CD4-positive, alpha-beta T cell treated with Interleukin-21 for 1 hour (primary cell): ENCODE data around the gene MXD3.

ENCODE experiments used
- DNase-seq: peaks from one replicate; pipeline ENCODE4 v3.0.0-alpha.2; 2020

The MXD3 gene

GRCh38 chr5:177302354-177303110 lies 9.2 kb downstream of the MXD3 start:
- DNase-seq = no peak

DNA sequence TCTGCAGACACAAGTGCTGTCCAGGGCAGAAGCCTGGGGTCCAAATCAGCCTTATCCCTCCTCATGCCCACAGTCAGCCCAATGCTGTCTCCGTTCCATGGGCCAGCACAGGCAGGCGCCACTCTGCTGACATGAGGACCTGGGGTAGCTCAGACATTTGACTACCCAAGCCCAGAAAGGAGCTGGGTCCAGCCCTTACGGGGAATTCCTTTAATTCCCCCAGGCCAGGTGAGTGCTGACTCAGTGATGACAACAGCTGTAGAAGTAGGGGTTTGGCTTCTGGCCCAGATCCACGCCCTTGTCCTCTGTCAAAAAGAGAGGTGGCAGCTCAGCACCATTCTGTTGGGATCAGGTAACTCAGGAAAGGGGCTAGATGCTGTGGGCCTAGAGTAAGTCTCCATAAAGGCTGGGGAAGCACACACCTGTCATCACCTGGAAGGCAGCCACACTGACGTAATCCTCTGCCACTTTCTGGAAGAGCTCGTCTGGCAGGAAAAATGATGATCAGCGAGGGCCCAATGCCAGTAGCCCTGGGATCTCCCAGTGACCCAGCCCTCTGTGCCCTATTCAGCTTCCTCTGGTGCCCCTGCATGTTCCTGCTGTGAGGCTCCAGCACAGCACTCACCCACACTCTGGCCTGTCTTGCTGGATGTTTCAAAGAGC lies 10.1 kb downstream of the MXD3 start:
- DNase-seq = no peak

- no peak for DNase-seq
These were observed 10.7 kb downstream of the MXD3 start for GRCh38 chr5:177300951-177301350.

DNA sequence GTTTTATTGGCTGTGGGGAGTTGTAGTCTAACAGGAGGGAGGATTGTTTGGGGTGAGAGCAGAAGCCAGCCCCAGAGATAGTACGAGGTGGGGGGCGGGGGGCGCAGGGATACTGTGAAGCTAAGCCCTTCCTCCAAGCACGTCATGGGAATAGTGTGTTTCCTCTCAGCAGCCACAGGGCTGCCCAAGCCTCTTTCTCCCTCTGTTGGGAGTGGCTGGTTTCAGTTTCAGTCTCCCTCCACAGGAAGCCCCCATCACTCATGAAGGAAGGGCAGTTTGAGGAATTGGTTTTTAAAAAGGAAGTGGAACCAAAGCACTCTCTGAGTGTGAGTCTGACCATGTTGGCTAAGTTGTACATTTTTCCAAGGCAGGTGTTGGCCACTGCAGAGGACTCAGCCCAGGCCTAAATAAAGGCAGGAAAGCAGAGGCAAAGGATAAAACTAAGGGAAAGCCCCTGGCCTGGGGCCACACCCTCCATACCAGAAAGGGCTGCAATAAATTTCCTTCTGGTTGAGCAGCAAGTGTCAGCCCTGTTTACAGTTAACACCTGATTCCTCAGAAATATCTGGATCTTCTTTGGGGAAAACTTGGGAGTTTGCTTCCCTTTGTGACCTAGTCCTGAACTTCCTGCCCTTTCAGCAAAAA lies 11.3 kb downstream of the MXD3 start:
- peak; percentile 80 for DNase-seq

GRCh38 chr5:177299697-177300096 lies 12.0 kb downstream of the MXD3 start:
- no peak for DNase-seq

DNA sequence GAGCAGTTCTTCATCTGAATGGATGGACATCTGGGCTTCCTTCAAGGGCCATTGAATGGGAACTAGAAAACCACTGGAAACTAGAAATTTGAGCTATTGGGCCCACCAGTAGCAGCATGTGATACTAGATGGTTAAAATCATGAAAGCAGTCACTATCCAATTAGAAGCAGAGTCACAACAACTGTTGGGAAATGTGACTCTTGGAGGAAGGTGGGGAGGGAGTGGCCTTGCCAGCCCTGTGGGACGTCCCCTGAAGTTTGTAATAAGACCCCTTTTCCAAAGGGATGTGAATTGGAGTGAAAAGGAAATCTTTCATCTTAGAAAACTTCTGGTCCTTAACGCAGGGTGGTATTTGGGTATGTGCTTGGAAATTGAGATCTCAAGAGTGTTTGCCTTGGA lies 13.8 kb downstream of the MXD3 start:
- DNase-seq = no peak

DNA sequence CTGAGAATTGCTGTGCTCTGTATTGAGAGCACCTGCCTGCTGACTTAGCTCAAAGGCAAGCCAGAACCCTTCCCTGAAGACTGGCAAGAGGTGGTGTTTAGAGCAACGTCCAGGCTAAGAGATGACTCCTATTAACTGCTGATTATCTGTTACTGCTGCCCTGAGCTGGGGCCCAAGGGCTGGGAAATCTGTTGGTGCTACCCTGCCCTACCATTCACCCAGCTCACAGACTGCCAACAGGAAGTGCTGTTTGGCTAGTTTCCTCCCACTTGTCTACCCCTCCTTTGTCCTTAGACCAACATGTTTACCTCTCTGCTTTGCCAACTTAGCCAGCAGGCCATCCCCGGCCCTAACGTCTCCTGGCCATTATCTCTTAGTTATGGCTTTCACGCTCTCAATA lies 15.1 kb downstream of the MXD3 start:
- DNase-seq = no peak

GRCh38 chr5:177295924-177296323 lies 15.8 kb downstream of the MXD3 start:
- DNase-seq = no peak

DNA sequence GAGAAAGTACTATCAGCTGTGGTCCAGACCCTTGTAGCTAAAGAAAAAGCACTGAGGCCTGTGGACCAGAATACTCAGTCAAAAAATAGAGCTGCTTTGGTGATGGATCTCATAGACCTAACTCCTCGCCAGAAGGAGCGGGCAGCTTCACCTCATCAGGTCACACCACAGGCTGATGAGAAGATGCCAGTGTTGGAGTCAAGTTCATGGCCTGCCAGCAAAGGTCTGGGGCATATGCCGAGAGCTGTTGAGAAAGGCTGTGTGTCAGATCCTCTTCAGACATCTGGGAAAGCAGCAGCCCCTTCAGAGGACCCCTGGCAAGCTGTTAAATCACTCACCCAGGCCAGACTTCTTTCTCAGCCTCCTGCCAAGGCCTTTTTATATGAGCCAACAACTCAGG lies 17.1 kb downstream of the MXD3 start:
- no peak for DNase-seq

DNA sequence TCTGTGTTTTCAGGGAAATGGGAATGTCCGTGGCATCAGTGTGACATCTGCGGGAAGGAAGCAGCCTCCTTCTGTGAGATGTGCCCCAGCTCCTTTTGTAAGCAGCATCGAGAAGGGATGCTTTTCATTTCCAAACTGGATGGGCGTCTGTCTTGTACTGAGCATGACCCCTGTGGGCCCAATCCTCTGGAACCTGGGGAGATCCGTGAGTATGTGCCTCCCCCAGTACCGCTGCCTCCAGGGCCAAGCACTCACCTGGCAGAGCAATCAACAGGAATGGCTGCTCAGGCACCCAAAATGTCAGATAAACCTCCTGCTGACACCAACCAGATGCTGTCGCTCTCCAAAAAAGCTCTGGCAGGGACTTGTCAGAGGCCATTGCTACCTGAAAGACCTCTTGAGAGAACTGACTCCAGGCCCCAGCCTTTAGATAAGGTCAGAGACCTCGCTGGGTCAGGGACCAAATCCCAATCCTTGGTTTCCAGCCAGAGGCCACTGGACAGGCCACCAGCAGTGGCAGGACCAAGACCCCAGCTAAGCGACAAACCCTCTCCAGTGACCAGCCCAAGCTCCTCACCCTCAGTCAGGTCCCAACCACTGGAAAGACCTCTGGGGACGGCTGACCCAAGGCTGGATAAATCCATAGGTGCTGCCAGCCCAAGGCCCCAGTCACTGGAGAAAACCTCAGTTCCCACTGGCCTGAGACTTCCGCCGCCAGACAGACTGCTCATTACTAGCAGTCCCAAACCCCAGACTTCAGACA lies 17.7 kb downstream of the MXD3 start:
- DNase-seq = no peak

- no peak for DNase-seq
These were observed 20.0 kb downstream of the MXD3 start for GRCh38 chr5:177291735-177292134.

DNA sequence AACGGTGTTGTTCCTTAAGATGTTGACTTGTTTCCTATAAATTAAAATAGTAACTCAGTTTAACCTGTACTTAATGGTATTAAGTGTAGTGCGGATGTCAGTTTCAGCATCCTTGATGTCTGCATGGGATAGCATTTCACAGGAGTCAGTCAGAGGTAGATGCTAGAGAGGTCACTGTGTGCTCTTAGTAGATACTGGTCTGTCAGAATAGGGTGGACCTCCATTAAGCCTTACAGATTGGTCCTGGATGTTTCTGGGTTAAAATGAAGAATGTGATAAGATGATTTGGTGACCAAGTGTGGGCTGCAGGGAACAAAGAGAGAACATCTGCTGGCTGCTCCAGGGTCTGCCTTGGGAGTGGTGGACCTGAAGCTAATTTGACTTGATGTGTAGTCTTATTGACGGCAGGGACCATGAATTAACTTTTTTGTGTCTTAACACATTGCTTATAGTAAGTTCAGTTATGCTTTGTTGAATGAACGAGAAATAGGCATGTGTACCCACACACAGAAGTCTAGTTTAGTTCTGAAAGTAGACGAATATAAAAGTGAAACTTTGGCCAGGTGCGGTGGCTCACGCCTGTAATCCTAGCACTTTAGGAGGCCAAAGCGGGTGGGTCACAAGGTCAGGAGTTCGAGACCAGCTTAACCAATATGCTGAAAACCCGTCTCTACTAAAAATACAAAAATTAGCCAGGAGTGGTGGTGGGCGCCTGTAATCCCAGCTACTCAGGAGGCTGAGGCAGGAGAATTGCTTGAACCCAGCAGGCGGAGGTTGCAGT lies 20.7 kb downstream of the MXD3 start:
- DNase-seq = no peak

- DNase-seq = no peak
These were observed 23.5 kb downstream of the MXD3 start for GRCh38 chr5:177288191-177288590.

DNA sequence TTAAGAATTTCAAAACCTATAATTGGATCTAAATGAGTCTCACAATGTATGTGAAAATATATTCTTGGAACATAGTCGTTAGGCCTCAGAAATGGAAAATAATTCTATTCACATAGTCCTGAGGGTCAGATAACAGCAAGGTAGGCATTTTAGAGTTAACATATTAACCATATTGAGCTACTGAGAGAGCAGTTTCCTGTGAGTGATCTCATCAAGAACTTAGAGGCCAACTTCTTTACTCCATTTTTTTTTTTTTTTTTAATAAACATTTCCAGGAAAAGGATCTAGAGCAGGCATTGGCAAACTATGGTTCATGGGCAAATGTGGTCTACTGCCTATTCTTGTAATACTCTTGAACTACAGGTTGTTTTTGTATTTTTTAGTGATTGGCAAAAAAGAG lies 34.8 kb downstream of the MXD3 start:
- DNase-seq = no peak

DNA sequence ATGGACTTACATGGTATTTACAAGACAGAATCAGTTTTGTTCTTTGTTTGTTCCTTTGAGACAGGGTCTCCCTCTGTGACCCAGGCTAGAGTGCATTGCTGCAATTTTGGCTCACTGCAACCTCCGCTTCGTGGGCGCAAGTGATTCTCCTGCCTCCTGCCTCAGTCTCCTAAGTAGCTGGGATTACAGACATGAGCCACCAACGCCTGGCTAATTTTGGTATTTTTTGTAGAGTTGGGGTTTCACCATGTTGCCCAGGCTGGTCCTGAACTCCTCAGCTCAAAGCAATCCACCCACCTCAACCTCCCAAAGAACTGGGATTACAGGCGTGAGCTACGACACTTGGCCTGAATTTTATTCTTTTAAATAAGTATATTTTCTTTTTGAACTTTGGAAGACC lies 35.8 kb downstream of the MXD3 start:
- no peak for DNase-seq

DNA sequence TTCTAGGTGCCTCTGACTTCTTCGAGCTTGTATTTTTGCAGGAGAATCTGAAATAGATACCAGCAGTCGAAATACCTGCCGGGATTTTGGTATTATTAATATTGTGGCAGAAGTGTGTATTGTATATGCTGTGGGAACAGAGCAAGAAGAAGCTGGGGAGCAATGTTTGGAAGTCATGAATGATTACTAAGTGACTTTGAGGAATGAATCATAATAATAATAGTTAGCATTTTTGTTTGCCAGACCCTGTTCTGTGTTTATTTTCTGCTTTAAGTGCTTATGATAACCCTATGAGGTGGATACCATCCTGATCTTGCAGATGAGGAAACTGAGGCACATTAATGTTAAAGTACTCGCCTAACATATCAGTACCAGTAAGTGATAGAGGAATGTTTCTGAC lies 40.6 kb downstream of the MXD3 start:
- no peak for DNase-seq

DNA sequence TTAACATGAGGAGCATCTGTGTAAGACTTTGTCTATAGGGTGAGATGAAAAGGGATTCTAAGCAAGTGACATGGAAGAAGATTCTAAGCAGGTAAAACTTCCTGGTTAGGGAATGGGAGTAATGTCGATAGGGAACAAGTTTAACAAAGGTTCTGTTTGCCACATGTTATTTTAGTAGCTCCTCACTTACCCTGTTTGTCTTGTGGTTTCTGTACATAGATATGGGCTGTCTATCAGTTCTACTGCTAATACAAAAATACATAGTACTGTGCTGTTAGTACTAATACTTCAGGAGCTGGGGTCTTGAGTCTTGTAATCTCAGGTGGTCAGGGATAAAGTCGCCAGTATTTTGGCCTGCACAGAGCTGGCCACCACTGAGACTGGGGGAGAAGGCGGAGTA lies 41.0 kb downstream of the MXD3 start:
- DNase-seq = no peak

- no peak for DNase-seq
These were observed 41.7 kb downstream of the MXD3 start for GRCh38 chr5:177269976-177270375.

DNA sequence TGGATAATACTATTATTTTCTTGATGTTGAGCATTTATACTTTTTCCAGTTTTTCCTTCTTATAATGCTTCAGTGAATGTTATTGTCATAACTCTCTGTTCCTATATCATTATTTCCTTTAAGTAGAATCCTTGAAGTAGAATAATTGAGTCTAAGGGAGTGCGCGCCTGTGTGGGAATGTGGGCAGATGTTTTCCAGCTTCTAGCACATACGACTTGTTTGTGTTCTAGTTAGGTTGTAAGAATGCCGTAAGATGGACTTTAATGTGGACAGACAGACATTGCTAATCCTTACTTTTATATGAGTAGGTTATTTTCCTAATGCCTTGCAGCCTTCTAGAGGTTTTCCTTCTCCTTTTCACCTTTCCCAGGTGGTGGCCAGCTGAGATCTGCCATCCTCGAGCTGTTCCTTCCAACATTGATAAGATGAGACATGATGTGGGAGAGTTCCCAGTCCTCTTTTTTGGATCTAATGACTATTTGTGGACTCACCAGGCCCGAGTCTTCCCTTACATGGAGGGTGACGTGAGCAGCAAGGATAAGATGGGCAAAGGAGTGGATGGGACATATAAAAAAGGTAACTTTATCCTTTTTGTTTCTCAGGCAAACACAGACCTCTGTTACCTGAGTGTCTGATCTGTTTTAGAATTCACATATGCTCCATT lies 42.3 kb downstream of the MXD3 start:
- DNase-seq = no peak

DNA sequence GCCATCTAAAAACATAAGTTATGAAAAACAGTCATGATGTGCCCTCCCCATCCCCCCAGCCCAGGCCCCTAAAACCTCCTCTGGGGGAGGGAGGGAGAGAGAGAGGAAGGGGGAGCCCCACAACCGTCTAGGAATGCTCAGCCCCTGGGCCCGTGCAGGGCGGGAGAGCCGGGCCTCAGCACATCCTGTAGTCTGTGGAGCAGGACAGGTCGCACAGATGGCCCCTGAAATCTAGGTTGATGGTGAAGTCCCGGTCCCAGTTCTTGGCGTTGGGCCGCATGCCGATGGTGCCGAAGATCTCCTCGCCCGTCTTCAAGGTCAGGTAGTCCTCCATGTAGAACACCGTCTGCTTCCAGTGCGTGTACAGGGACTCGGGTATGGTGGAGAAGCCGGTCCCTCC lies 46.3 kb downstream of the MXD3 start:
- DNase-seq = no peak

DNA sequence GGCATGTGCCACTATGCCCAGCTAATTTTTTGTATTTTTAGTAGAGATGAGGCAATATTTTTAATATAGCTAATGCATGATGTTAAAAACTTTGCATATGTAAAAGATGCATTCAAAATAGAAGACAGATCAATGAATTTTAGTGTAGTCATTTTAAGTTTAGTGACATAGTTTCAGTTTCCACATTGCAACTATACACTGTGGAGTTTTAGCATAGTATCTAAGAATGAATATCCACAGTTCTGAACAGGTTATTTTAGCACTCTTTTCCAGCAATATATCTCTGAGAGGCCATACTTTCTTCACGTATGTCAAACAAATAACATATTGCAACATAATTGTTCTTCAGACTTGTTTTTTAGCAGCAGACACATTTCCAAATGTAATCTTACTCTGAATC lies 47.5 kb downstream of the MXD3 start:
- DNase-seq = no peak

GRCh38 chr5:177261510-177261909 lies 50.2 kb downstream of the MXD3 start:
- no peak for DNase-seq
